Spleen (tissue), 11 donors: ENCODE data around the gene MMP1. TPM values are rescaled to one million over a fixed set of nuclear protein-coding genes. Genes with fewer than 3 reads are reported as not detected.

ENCODE experiments used
- DNase-seq: peaks from one replicate; pipeline ENCODE4 v3.0.0-alpha.2; 2020
- H3K27ac ChIP-seq, 8 donors: fragments of 200-600 bp; sonication (generic) in 7 of 8; 1 replicate in 4 of 8; 2 replicates in 4 of 8; pipeline versions ENCODE4 v1.5.0 to v1.8.0; 2016 to 2021; ENCODE audit warnings: inconsistent platforms in 4 of 8, mild to moderate bottlenecking in 4 of 8, moderate library complexity in 1 of 8
- H3K27me3 ChIP-seq, 7 donors: fragments of 200-600 bp; sonication (generic) in 6 of 7; replicated peaks in 1 of 7; 1 replicate in 4 of 7; 2 replicates in 3 of 7; pipeline versions ENCODE4 v1.5.0 to v1.8.0; 2016 to 2021; ENCODE audit warnings: inconsistent platforms in 3 of 7, mild to moderate bottlenecking in 1 of 7
- H3K36me3 ChIP-seq, 6 donors: fragments of 200-600 bp; sonication (generic) in 5 of 6; 1 replicate in 4 of 6; 2 replicates in 2 of 6; pipeline versions ENCODE4 v1.5.0 to v1.8.0; 2016 to 2021; ENCODE audit warnings: inconsistent platforms in 2 of 6
- H3K4me1 ChIP-seq, 6 donors: fragments of 200-600 bp; sonication (generic) in 5 of 6; 1 replicate in 3 of 6; 2 replicates in 3 of 6; pipeline versions ENCODE4 v1.5.0 to v1.8.0; 2016 to 2021; ENCODE audit warnings: inconsistent platforms in 3 of 6
- H3K4me3 ChIP-seq, 8 donors: fragments of 200-600 bp; sonication (generic) in 7 of 8; 1 replicate in 4 of 8; 2 replicates in 4 of 8; pipeline versions ENCODE4 v1.5.0 to v1.8.0; 2016 to 2021; ENCODE audit warnings: inconsistent platforms in 4 of 8, mild to moderate bottlenecking in 4 of 8, moderate library complexity in 2 of 8
- H3K9me3 ChIP-seq, 8 donors: fragments of 200-600 bp; sonication (generic) in 7 of 8; 1 replicate in 4 of 8; 2 replicates in 4 of 8; pipeline versions ENCODE4 v1.5.0 to v1.8.0; 2016 to 2021; ENCODE audit warnings: inconsistent platforms in 4 of 8
- CTCF ChIP-seq, 11 experiments: fragments of 200-600 bp in 7 of 11; fragments of 450-650 bp in 4 of 11; sonication (generic) in 4 of 11; IDR thresholded peaks in 8 of 11; conservative IDR thresholded peaks in 3 of 11; 1 replicate in 7 of 11; 2 replicates in 4 of 11; pipeline versions ENCODE4 v1.4.0 to v1.8.0; 2016 to 2021; ENCODE audit warnings: antibody characterized with exemption in 11 of 11, inconsistent platforms in 4 of 11, mild to moderate bottlenecking in 1 of 11
- POLR2A ChIP-seq, 3 donors: fragments of 450-650 bp; IDR thresholded peaks; one replicate each; pipeline ENCODE4 v1.5.1; 2017; ENCODE audit warnings: antibody characterized with exemption in 3 of 3, mild to moderate bottlenecking in 1 of 3
- POLR2AphosphoS5 ChIP-seq, 3 donors: sonication (generic); formaldehyde crosslinking; IDR thresholded peaks; one replicate each; pipeline ENCODE4 v1.5.1; 2017; ENCODE audit warnings: antibody characterized with exemption in 3 of 3
- WGBS, 5 donors: extraction: QIAGEN DNeasy Blood & Tissue Kit in 3 of 5; methylation state at CpG; one replicate each; pipeline versions ENCODE4 v1.1.5 to v1.1.7; 2013 to 2018; 5-methylcytosine and 5-hydroxymethylcytosine counted together
- intact Hi-C: fragments of 100-400 bp; cut with DNase I; formaldehyde crosslinking; loops from one replicate; pipeline ENCODE4 v1.15.0; 2023; ENCODE audit warnings: low total_unique reads
- polyA plus RNA-seq, 3 donors: library from polyadenylated mRNA; stranded (reverse); fragments of 200-250 nt; gene quantifications; one replicate each; pipeline ENCODE4 v1.2.1, GENCODE V29; 2013
- total RNA-seq, 7 donors: library from RNA; depleted of rRNA in 3 of 7; stranded (reverse); fragments of >200 nt in 3 of 7; fragmentation: NEBNext Ultra II Directional in 4 of 7; extraction: Animal tissue kit (Norgen Biotek cat#: 25700) in 4 of 7; gene quantifications; one replicate each; pipeline versions ENCODE4 v1.1.0 to v1.2.1, GENCODE V29; 2016 to 2021
- donor health status: healthy with polysubstance abuse.
- donor health status: DM: no; HTN: no; CAD: no; lungs with moderate emphysema.
- donor health status: DM: no; HTN: no; CAD: no.
- donor health status: Bipolar disorder and iron deficiency.
- donor health status: healthy.
- donor health status: DM: no; HTN: no; CAD: no.
- donor health status: DM: yes; HTN: yes; CAD: no.

Gene MMP1
- total and polyA plus RNA-seq, 10 donors, result 1.00 to 8.8 (median 2.3) TPM

DNA sequence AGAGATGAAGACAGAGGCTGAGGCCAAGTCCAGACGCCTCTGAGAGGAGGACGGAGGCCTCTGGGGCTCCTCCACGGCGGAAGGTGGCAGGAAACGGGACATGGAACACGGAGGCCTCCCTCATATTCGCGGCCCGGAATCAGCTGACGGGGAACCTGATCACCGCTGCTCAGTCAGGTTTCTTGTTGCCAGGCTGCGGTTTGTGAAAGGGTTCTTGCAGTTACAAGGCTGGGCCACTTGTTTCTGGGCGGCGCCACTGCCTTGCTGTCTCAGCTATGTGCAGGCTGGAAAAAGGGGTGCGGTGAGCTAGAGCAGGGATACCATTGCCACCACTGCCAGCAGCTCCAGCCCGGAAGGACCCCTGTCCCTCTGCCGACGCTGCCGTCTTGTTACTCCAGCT, 10.0 kb upstream of the MMP1 start:
- TF ChIP-seq POLR2AphosphoS5 (IDR thresholded peaks at IDR 0.05) (no peak), CTCF (IDR thresholded peaks at IDR 0.05 in 8 of 11, conservative IDR thresholded peaks at IDR 0.05 in 3 of 11) (no peak), POLR2A (IDR thresholded peaks at IDR 0.05) (no peak)
- intact Hi-C loops, result no loop called here
- Histone ChIP-seq H3K27me3 (peaks cover 0 to 18% (median 0%) of the 10 kb centered on the region in 7 donors), H3K27ac (no peak overlapping the region), H3K4me3 (no peak overlapping the region), H3K36me3 (no peaks in the 10 kb centered on the region), H3K9me3 (no peaks in the 10 kb centered on the region), H3K4me1 (no peaks in the 10 kb centered on the region)
- DNase-seq, result no peak
- 45 to 66% (median 60%) methylated on average over 17 to 19 of the region's 19 CpGs for WGBS, 5 donors

DNA sequence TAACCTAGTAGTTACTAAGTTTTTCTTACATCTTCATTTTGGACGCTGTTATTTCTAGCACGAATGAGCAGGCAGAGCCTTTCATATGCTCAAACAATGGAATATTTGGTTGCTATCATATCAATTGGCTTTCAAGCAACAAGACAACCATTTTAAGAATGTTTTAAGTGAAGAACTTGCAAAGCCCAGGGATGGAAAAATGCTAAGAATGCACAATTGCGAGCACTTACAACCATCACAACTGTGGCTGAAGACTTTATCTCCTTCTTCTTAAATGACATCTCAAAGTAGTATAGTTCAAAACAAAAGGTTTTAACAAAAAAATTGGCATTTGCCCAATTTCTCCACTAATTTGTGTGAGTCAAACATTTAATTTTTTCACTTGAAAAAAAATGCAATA, 8.3 kb upstream of the MMP1 start:
- intact Hi-C loops, result no loop called here
- H3K36me3 ChIP-seq, result no peaks in the 10 kb centered on the region
- H3K4me3 ChIP-seq, result no peak overlapping the region
- H3K9me3 ChIP-seq, result no peaks in the 10 kb centered on the region
- DNase-seq, result no peak
- H3K4me1 ChIP-seq, result no peaks in the 10 kb centered on the region
- 70 to 83% (median 75%) methylated on average over 3 of the region's 3 CpGs for WGBS, 5 donors
- peaks cover 0 to 22% (median 0%) of the 10 kb centered on the region in 7 donors for H3K27me3 ChIP-seq
- H3K27ac ChIP-seq, result no peak overlapping the region
- TF ChIP-seq POLR2AphosphoS5 (IDR thresholded peaks at IDR 0.05) (no peak), POLR2A (IDR thresholded peaks at IDR 0.05) (no peak)

GRCh38 chr11:102802341-102802740, 4.4 kb upstream of the MMP1 start:
- Histone ChIP-seq H3K27ac (no peak overlapping the region), H3K27me3 (peaks cover 0 to 7% (median 0%) of the 10 kb centered on the region in 7 donors), H3K36me3 (no peaks in the 10 kb centered on the region), H3K9me3 (no peaks in the 10 kb centered on the region), H3K4me3 (no peak overlapping the region), H3K4me1 (no peaks in the 10 kb centered on the region)
- TF ChIP-seq CTCF (IDR thresholded peaks at IDR 0.05 in 8 of 11, conservative IDR thresholded peaks at IDR 0.05 in 3 of 11) (no peak), POLR2AphosphoS5 (IDR thresholded peaks at IDR 0.05) (no peak), POLR2A (IDR thresholded peaks at IDR 0.05) (no peak)
- intact Hi-C loops, result no loop called here
- 3 to 27% (median 25%) methylated on average over 2 of the region's 2 CpGs for WGBS, 5 donors
- no peak for DNase-seq

GRCh38 chr11:102800767-102801166, 2.8 kb upstream of the MMP1 start:
- H3K36me3 ChIP-seq, result no peaks in the 10 kb centered on the region
- peaks cover 0 to 7% (median 0%) of the 10 kb centered on the region in 7 donors for H3K27me3 ChIP-seq
- no peaks in the 10 kb centered on the region for H3K4me1 ChIP-seq
- intact Hi-C loops, result no loop called here
- no peak overlapping the region for H3K4me3 ChIP-seq
- no peaks in the 10 kb centered on the region for H3K9me3 ChIP-seq
- no peak overlapping the region for H3K27ac ChIP-seq
- TF ChIP-seq POLR2A (IDR thresholded peaks at IDR 0.05), result no peak
- no peak for TF ChIP-seq CTCF (IDR thresholded peaks at IDR 0.05 in 8 of 11, conservative IDR thresholded peaks at IDR 0.05 in 3 of 11)
- TF ChIP-seq POLR2AphosphoS5 (IDR thresholded peaks at IDR 0.05), result no peak
- DNase-seq, result no peak
- WGBS, 5 donors, result 65 to 78% (median 72%) methylated on average over 4 of the region's 4 CpGs
